Activated naive CD8-positive, alpha-beta T cell treated with anti-CD3 and anti-CD28 coated beads, Interleukin-2, amount 50 U/mL, for 24 hours (primary cell): ENCODE measurements around the gene DUS2.
"Not testable (repeated sequence)": the region's sequence is repeated elsewhere in the genome, so short reads cannot be mapped to it uniquely, and the experiment has no call there.

ENCODE experiments used
- ATAC-seq: fragments of 150-1000 bp; cut with Tn5 transposase; one replicate; pipeline ENCODE4 v1.10.0; 2021
- DNase-seq: peaks from one replicate; pipeline ENCODE4 v3.0.0; 2021
- H3K27ac Mint-ChIP-seq: one replicate; pipeline ENCODE4 v1.8.0; 2021; ENCODE audit warnings: mild to moderate bottlenecking, mixed read lengths
- H3K27me3 Mint-ChIP-seq: one replicate; pipeline ENCODE4 v1.8.0; 2021; ENCODE audit warnings: mixed read lengths
- H3K36me3 Mint-ChIP-seq: one replicate; pipeline ENCODE4 v1.8.0; 2021; ENCODE audit warnings: low read depth, mixed read lengths
- H3K4me1 Mint-ChIP-seq: one replicate; pipeline ENCODE4 v1.8.0; 2021; ENCODE audit warnings: mixed read lengths
- H3K4me3 Mint-ChIP-seq: one replicate; pipeline ENCODE4 v1.8.0; 2021; ENCODE audit warnings: mild to moderate bottlenecking, moderate library complexity, mixed read lengths
- H3K9me3 Mint-ChIP-seq: one replicate; pipeline ENCODE4 v1.8.0; 2021; ENCODE audit warnings: mixed read lengths

The DUS2 gene

DNA sequence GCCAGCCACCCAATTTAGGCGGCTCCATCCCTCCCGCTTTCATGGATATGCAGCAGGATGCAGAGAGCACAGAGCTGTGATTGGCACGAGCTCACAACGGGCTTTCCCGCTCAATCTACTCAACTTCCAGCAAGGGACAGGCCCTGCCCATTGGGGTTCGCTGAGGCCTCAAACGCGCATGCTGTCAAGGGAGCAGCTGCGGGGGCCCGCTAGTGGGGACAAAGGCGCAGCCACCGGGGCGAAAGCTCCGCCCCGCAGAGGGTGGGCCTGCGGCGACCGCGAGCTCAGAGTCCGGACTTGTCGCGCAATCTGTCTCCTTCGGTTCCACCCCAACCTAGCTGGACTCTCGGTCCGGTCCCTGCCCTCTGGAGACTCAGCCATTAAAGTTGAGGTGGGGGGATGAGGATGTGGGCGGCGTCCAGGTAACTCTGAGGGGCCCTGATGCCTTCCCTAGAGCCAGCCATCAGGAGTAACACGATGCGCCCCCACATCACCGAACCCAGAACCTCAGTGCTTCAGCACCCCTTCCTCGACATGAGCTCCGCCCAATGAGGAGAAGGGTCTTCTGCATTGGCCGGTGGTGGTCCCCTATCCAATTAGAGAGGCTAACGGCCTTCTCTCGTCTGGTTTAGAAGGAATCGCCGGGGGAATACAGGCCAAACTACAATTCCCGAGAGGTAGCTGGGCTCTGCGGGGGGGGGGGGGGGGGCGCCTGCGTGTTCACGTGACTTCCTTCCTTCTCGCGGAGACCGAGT lies 61.6 kb downstream of the DUS2 start:
- ATAC-seq (peak; percentile 65), DNase-seq (peak; percentile 90)
- Mint-ChIP-seq H3K4me3 (peak overlapping the region; percentile 81), H3K4me1 (peaks cover 70% of the 10 kb centered on the region), H3K27ac (peak overlapping the region; percentile 96), H3K9me3 (no peaks in the 10 kb centered on the region), H3K27me3 (no peaks in the 10 kb centered on the region), H3K36me3 (peaks cover 10% of the 10 kb centered on the region)

GRCh38 chr16:68085259-68086071 lies 62.4 kb downstream of the DUS2 start, which contains the start of gene NFATC3:
TSS of gene NFATC3 (plus strand) at chr16:68085370. CDS start at chr16:68085682, 312 bp downstream.
- ATAC-seq = peak; percentile 64
- H3K27ac Mint-ChIP-seq = peak within 1 kb of the TSS; percentile 96
- no peaks in the 10 kb centered on the region for H3K27me3 Mint-ChIP-seq
- H3K4me3 Mint-ChIP-seq = peak within 1 kb of the TSS; percentile 94
- H3K4me1 Mint-ChIP-seq = peaks cover 69% of the 10 kb centered on the region
- no peaks in the 10 kb centered on the region for H3K9me3 Mint-ChIP-seq
- peak; percentile 99 for DNase-seq
- peaks cover 7% of the 10 kb centered on the region for H3K36me3 Mint-ChIP-seq

DNA sequence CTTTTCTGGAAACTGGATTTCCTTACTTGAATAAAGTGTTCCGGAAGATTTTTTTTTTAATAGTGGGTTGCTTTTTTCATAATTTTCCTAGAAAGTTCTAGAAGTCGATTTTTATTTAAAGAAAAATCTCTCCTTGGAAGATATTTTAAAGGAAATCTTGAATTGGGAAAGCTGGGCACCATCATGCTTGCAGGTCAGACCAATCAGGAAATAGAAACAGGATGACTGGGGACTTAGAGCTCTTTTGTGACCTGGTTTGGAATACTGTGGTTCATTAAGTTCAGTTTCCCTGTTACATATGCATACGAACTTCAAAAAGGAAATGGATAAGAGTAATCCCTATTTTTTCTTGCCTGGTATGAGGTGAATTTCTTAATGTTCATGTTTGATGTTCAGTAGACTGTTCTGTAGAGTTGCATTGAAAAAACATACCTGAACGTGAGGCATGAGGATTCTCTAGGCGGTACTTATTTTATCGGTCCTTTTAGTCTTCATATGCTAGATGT lies 63.3 kb downstream of the DUS2 start:
- peak overlapping the region; percentile 94 for H3K4me3 Mint-ChIP-seq
- no peaks in the 10 kb centered on the region for H3K9me3 Mint-ChIP-seq
- ATAC-seq (no peak), DNase-seq (no peak)
- peaks cover 4% of the 10 kb centered on the region for H3K36me3 Mint-ChIP-seq
- H3K27ac Mint-ChIP-seq = peak overlapping the region; percentile 90
- H3K27me3 Mint-ChIP-seq = no peaks in the 10 kb centered on the region
- H3K4me1 Mint-ChIP-seq = peaks cover 69% of the 10 kb centered on the region

DNA sequence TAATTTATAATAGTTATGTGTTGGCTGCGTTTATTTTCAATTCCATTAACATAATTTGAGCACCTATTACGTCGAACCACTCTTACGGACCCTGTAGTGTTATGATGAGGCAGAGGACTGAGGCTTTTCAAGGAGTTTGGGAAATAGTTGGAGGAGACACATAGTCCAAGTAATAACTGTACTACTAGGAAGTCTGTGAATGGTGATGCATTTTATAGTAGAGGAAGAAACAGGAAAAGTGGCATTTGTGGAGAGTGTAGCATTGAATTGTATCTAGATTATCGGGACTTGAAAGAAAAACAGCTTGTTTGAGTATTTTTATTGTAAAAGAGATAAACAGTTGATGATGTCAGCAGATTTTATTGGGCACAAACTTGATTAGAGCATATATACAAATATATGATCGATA lies 63.8 kb downstream of the DUS2 start:
- peak overlapping the region; percentile 94 for H3K4me3 Mint-ChIP-seq

GRCh38 chr16:68087688-68088087 lies 64.6 kb downstream of the DUS2 start:
- H3K36me3 Mint-ChIP-seq = peaks cover 4% of the 10 kb centered on the region
- ATAC-seq (no peak), DNase-seq (no peak)
- H3K9me3 Mint-ChIP-seq = no peaks in the 10 kb centered on the region
- peak overlapping the region; percentile 90 for H3K27ac Mint-ChIP-seq
- H3K4me3 Mint-ChIP-seq = peak overlapping the region; percentile 94
- no peaks in the 10 kb centered on the region for H3K27me3 Mint-ChIP-seq
- peaks cover 67% of the 10 kb centered on the region for H3K4me1 Mint-ChIP-seq

More for the DNA sequence above, 63.8 kb downstream of the DUS2 start:
- Mint-ChIP-seq H3K36me3 (peaks cover 4% of the 10 kb centered on the region), H3K27ac (peak overlapping the region; percentile 90), H3K27me3 (no peaks in the 10 kb centered on the region), H3K9me3 (no peaks in the 10 kb centered on the region), H3K4me1 (peaks cover 69% of the 10 kb centered on the region)
- DNase-seq (no peak), ATAC-seq (no peak)

- ATAC-seq (no peak), DNase-seq (no peak)
- Mint-ChIP-seq H3K4me1 (peaks cover 67% of the 10 kb centered on the region), H3K36me3 (peaks cover 4% of the 10 kb centered on the region), H3K4me3 (peak overlapping the region; percentile 94), H3K9me3 (no peaks in the 10 kb centered on the region), H3K27ac (peak overlapping the region; percentile 90), H3K27me3 (no peaks in the 10 kb centered on the region)
Observed at GRCh38 chr16:68088130-68088972, 65.3 kb downstream of the DUS2 start.

DNA sequence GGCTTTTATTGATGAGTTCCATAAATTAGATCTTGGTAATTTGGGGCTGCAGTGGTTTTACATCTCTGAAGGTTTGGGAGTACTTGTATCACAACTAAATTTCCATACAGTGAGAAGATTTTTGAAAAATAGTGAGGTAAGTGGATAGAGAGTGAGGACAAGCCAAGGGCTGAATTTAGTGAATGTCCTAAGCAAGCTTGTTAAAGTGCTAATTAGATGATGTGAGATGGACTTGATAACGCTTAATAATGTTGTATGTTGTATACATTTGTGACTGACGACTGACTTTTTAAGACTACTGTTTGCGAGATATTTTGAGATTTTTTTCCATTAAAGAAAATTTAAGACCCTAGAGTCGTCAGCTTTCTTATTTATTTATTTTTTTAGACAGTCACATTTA lies 66.0 kb downstream of the DUS2 start:
- Mint-ChIP-seq H3K36me3 (peaks cover 2% of the 10 kb centered on the region), H3K9me3 (no peaks in the 10 kb centered on the region), H3K27ac (peak overlapping the region; percentile 71), H3K27me3 (no peaks in the 10 kb centered on the region), H3K4me1 (peaks cover 67% of the 10 kb centered on the region), H3K4me3 (peak overlapping the region; percentile 70)
- no peak for ATAC-seq
- DNase-seq = no peak

GRCh38 chr16:68090130-68090529 lies 67.0 kb downstream of the DUS2 start:
- peaks cover 4% of the 10 kb centered on the region for H3K36me3 Mint-ChIP-seq
- no peak for ATAC-seq
- peak overlapping the region; percentile 70 for H3K4me3 Mint-ChIP-seq
- peak overlapping the region; percentile 71 for H3K27ac Mint-ChIP-seq
- H3K9me3 Mint-ChIP-seq = no peaks in the 10 kb centered on the region
- peaks cover 72% of the 10 kb centered on the region for H3K4me1 Mint-ChIP-seq
- H3K27me3 Mint-ChIP-seq = no peaks in the 10 kb centered on the region
- no peak for DNase-seq

GRCh38 chr16:68090533-68090932 lies 67.4 kb downstream of the DUS2 start:
- H3K9me3 Mint-ChIP-seq = no peaks in the 10 kb centered on the region
- no peak for DNase-seq
- no peaks in the 10 kb centered on the region for H3K27me3 Mint-ChIP-seq
- no peak for ATAC-seq
- peak overlapping the region; percentile 70 for H3K4me3 Mint-ChIP-seq
- H3K27ac Mint-ChIP-seq = peak overlapping the region; percentile 71
- peaks cover 75% of the 10 kb centered on the region for H3K4me1 Mint-ChIP-seq
- H3K36me3 Mint-ChIP-seq = peaks cover 4% of the 10 kb centered on the region

DNA sequence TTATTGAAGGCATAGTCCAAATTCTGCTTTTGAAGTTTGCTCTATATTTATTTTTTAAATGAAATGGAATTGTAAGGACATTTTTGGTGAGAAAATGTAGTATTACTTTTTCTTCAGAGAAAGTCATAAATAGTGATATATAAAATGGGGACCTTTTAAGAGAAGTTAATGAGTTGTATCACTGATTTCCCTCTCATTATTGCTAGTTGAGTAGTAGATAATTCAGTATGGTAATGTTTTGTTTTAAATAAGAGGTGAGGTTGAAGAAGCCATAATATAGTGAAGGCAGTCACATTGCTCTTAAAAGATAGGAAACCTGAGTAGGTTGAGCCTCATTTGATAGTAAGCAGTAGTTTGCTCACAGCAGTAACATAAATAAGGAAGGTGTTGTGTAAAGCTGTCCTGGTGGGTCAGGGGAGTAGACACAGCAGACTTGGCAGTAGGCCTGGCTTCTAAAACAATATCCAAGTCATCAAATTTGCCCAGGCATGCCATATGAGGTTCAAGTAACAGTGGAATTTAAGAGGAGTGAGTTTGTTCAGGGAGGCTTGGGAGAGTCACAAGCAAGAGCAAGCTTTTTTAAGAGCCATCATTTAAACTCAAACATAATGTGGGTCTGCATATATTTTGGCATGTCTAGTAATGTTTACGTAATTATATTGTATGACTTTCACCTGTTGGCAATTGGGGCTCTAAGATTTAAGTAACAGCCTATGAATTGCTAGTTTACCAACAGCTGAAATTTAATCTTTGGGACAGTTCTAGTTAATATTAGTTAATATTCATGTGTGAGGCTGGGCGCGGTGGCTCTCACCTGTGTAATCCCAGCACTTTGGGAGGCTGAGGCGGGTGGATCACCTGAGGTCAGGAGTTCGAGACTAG lies 68.5 kb downstream of the DUS2 start:
- ATAC-seq (no peak), DNase-seq (no peak)
- no peaks in the 10 kb centered on the region for H3K9me3 Mint-ChIP-seq
- H3K36me3 Mint-ChIP-seq = peaks cover 4% of the 10 kb centered on the region
- H3K27me3 Mint-ChIP-seq = no peaks in the 10 kb centered on the region
- peak overlapping the region; percentile 71 for H3K27ac Mint-ChIP-seq
- H3K4me3 Mint-ChIP-seq = peak overlapping the region; percentile 70
- peaks cover 82% of the 10 kb centered on the region for H3K4me1 Mint-ChIP-seq

- H3K4me3 Mint-ChIP-seq, ATAC-seq, H3K36me3 Mint-ChIP-seq, H3K27me3 Mint-ChIP-seq, H3K9me3 Mint-ChIP-seq, DNase-seq: not testable (repeated sequence)
- Mint-ChIP-seq H3K4me1 (peaks cover 86% of the 10 kb centered on the region), H3K27ac (peak overlapping the region; percentile 93)
Observed at GRCh38 chr16:68092275-68092674, 69.2 kb downstream of the DUS2 start.

GRCh38 chr16:68093816-68094613 lies 70.9 kb downstream of the DUS2 start:
- ATAC-seq = peak; percentile 95
- H3K27ac Mint-ChIP-seq = peak overlapping the region; percentile 93

DNA sequence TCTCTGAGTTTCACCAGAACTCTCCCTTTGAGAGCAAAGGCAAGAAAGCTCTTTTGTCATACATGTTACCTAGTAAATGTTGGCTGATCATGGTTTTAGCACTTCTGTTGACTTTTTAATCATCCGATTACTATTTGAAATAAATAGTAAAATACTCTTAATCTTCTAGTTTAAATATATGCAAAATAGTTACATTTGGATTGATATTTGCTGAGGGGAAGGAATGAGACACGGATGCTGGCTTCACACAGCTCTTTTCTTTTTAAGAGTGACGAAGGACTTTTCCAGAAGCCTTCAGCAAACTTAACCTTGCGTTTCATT lies 71.5 kb downstream of the DUS2 start:
- H3K4me1 Mint-ChIP-seq = peaks cover 85% of the 10 kb centered on the region
- H3K9me3 Mint-ChIP-seq = no peaks in the 10 kb centered on the region
- H3K4me3 Mint-ChIP-seq = peak overlapping the region; percentile 26
- H3K36me3 Mint-ChIP-seq = peaks cover 6% of the 10 kb centered on the region
- H3K27me3 Mint-ChIP-seq = no peaks in the 10 kb centered on the region
- no peak for DNase-seq
- H3K27ac Mint-ChIP-seq = peak overlapping the region; percentile 93
- no peak for ATAC-seq

More at GRCh38 chr16:68093816-68094613, 70.9 kb downstream of the DUS2 start:
- Mint-ChIP-seq H3K4me1 (peaks cover 89% of the 10 kb centered on the region), H3K9me3 (no peaks in the 10 kb centered on the region), H3K27me3 (no peaks in the 10 kb centered on the region), H3K36me3 (peaks cover 6% of the 10 kb centered on the region), H3K4me3 (peak overlapping the region; percentile 26)
- DNase-seq = no peak
